Glomerular visceral epithelial cell (primary cell): ENCODE data around the gene MAPT.
"Not testable (repeated sequence)": the region's sequence is repeated elsewhere in the genome, so short reads cannot be mapped to it uniquely, and the experiment has no call there.

Experiments
- DNase-seq: peaks from one replicate; pipeline ENCODE4 v3.0.0-alpha.2; 2016; ENCODE audit errors: extremely low spot score

MAPT gene

DNA sequence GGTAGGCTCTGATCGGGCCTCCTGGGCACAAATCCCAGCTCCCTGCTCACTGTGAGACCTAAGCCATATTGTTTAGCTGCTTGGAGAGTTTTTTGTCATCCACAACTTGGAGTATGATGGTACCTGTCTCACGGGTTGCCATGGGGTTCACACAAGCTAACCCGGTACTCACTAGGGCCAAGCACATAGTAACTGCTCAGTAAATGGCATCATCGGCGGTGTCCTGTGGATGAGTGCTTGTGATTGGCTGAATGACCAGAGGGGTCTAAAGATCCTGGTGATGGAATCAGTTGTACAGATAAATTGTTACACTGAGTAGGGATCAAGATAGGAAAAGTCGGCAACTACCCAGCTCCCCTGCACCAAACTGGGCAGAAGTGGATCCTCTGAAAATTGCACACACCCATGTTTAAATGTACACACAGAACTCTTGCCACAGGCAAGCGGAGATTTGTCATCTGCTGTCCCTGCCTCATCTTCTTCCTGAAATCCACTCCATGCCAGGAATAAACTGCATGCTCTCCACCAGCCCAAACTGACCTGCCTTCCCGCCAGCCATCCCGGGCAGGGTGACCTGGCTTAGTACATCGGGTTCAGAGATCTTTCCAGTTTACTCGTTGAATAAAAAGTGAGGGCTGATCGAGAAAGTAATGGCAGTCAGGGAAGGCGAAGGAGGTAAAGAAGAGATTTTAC is 6.5 kb downstream of the MAPT start:
- DNase-seq = no peak

DNA sequence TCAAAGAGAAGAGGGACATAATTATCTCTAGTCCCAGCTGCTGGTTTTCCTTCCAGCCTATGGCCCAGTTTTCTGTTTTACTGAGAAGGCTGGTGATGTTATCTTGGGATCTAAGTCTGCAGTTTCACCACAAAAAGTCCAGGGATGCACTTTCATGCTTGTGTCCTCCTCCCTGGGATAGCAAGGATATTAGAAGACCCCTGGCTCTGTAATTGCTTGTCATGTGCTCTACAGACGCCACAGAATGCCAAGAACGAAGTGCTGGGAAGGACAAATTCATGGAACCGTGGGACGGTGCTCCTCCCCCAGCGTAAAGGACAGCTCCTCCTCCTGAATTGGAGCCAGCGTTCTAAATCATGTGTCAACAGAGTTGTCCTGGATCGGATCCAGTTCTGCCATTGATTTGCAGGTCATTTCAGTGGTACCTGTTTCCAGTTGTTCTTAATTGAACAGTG is 8.6 kb downstream of the MAPT start:
- DNase-seq = no peak

DNA sequence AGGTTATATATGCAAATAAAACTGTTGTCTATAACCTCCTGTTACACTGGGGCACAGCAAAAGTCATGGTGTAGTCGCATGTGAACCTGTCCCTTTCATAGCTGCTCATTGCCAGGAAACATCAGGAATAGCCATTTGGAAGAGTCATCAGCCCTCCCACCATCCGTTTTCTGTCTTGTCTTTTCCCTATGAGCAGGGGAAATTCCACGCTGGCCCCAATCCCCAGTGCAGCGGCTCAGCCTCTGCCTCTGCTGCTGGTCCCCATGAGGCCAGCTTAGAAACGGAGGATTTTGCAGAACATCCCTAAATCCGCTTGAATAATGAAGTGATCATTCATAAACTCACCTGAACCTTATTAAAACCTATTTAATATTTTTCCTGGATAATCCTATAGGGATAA is 10.5 kb downstream of the MAPT start:
- DNase-seq = no peak

DNA sequence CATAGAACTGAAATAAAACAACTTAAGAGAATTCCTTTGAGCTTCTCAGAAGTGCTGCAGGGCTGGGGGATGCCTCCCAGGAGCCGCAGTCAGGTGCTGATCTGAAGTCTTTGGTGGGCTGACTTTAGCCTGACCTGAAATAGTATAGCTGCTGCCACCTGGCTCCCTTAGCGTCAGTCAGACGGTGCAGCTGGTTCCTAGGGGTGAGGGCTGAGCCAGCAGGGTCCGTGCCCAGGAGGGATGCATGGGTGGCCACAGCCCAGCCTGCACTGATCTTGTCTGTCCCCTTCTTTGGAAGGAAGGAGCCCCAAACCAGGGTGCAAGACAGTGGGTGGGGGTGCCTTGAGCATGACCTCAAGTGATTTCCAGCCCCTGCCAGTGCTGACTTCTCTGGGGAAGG is 11.5 kb downstream of the MAPT start:
- DNase-seq = no peak

DNA sequence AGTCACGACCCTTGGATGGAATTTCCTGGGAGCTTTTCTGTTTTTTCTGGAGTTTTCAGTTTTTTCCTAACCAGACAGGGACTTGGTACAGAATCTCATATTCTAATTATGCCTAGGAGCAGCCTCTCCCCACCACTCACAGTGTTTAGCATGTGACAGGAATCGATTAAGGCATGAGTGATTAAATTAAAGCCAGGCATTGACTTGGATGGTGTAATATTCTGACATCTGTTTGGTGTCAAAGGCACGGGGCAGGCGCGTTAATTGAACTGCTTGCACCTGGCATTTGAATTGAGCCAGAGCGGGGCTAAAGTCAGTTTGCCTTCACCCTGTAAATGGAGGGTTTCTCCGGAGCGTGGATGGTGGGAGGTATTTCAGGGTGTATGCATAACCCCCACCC is 11.9 kb downstream of the MAPT start:
- DNase-seq = no peak

GRCh38 chr17:45906927-45907622 is 12.7 kb downstream of the MAPT start:
- no peak for DNase-seq

- DNase-seq = no peak
These were observed 13.5 kb downstream of the MAPT start for GRCh38 chr17:45907750-45908395.

DNA sequence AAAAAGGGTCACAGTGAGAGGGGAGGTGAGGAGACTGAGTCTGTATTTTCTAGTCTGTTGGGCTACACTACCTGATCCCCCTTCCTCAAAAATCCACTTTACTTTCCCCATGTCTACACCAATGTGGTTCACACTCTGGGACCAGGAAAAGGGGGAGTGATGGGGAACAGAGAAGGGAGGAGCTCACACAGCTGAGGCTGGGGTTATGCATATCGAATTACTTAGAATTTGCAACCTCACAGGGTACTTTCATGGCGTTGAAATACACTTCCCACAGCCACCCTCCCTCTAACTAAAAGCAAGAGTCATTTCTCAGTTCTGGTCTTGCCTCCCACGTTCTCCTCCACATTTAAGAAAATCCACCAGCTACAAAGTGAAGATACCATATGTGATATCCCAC is 14.1 kb downstream of the MAPT start:
- DNase-seq = no peak

DNA sequence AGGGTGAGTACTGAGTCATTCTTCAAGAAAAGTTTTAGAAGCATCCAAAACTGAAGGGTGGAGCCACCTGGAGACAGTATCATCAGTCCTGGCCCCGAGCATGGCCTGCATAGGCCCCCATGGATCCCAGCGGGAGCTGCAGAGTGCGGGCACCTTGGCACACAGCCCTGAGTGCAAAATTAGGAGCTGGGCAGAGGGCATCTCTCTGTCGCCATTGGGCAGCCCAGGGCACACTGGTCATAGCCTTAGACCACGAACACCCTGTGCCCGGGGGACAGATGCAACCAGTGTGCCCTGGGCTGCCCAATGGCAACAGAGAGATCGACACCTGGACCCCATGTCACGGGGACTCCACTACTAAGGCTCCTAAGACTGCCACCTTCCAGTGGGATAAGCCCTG is 14.6 kb downstream of the MAPT start:
- DNase-seq = no peak

DNA sequence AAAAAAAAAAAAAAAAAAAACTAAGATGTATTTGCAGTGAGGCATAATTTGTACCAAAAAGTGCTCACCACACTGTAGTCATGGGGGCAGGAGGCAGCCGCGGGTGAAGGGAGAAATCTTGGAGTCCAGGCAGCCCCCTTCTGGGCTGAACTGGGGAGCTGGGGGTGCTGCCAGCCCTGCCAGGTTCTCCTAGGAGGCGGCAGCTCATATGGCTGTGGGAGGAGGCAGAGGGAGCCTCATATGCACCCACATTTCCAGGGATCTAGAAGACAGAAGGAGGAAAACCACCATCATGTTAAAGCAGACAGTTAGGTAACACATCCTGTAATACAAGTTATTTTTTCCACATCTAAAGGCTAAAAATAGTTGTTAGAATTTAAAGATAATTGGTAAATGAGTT is 16.3 kb downstream of the MAPT start:
- DNase-seq = no peak

DNA sequence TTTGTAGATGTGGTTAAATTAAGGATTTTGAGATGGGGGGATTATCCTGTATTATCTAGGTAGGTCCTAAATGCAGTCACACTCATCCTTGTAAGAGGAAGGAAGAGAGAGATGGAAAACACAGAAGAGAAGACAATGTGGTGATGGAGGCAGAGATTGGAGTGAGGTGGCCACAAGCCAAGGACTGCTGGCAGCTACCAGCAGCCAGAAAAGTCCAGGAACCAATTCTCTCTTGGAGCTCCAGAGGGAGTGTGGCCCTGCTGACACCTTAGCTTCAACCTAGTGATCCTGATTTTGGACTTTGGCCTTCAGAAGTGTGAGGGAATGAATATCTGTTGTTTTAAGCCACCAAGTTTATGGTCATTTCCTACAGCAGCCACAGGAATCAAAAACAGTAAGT is 18.0 kb downstream of the MAPT start:
- DNase-seq = no peak

DNA sequence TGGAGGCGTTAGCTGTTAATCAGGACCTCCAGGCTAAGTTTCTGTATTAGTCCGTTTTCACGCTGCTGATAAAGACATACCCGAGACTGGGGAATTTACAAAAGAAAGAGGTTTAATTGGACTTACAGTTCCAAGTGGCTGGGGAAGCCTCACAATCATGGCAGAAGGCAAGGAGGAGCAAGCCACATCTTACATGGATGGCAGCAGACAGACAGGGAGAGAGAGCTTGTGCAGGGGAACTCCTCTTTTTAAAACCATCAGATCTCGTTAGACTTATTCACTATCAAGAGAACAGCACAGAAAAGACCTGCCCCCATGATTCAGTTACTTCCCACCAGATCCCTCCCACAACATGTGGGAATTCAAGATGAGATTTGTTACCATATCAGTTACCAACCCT is 18.7 kb downstream of the MAPT start:
- not testable (repeated sequence) for DNase-seq

GRCh38 chr17:45914047-45914717 is 19.8 kb downstream of the MAPT start:
- DNase-seq = no peak

- no peak for DNase-seq
These were observed 20.9 kb downstream of the MAPT start for GRCh38 chr17:45915263-45915662.

DNA sequence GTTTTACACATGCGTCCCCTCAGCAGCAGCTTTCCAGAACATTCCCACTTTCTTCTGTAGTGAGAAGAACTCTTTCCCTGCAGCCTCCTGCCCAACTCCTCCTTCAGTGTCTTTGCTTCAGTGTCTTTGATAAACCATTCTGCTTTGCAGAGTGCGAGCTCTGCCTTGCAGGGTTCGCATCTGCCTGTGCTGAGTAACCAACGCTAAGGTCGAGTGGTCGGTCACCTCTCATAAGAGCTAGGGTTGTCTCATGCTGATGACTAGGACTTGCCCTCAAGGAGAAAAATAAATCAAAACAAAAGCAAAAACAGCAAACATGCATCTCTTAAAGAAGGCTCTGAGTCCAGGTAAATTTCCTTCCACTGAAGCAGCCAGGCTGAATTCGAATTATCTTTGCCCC is 22.7 kb downstream of the MAPT start:
- no peak for DNase-seq

- no peak for DNase-seq
These were observed 23.9 kb downstream of the MAPT start for GRCh38 chr17:45918241-45918745.

DNA sequence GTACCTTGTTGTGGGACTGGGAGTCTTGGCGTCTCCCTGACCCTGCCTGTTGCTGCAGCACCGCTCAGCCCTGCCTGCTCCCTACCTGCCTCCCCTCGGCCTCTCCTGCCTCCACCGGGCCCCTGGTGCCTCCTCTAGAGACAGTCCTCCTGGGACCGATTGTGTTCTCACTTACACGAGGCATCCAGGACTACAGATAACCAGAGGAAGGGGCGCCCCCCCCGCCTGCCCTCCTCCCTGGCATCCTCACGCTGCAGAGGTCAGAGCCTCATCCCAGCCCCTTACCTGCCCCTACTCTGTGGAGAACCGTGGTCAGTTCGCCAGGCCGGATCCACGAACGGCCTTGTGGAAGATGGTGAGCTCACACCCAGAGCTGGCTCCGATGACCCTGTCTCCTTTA is 24.8 kb downstream of the MAPT start:
- no peak for DNase-seq

DNA sequence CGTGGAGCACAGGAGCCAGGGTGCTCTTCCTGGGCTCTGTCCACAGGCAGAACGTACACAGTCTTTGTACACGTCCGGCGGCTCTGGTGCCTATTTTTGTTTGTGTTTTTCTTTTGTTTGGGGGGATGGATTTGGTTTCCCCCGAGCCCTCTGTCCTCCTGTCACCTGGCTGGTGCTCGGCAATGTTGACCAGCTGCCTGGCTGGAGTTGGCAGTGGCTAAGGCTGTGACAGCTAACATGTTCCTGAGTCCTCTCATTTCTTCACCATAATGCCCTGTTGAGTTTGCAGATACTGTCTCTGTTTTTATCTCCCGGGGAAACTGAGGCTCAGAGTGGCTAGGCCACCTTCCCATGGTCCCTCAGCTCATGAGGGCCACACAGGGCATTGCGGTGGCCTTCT is 25.7 kb downstream of the MAPT start:
- DNase-seq = no peak

GRCh38 chr17:45923511-45924268 is 29.3 kb downstream of the MAPT start:
- no peak for DNase-seq

- DNase-seq = no peak
These were observed 30.0 kb downstream of the MAPT start for GRCh38 chr17:45924332-45924820.

DNA sequence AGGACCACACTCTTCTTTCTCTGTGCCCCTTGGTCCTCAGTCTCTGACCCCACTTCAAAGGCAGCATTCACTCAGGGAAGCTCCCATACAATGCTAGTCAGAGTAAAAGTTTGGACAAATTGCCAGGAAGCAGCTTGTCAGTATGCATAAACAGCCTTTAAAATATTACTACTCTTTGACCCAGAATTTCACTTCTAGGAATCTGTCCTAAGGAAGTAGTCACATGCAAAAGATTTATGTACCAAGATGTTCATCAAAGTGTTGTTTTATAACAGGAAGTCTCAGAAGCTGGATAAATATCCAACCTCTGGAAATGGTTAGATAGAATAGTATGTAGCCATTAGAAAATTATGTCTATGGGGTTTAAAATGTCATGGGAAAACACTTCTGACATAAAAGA is 31.0 kb downstream of the MAPT start:
- no peak for DNase-seq
